Activated T-helper 1 cell treated with Interleukin-2 at 50 U/mL for 16 hours (primary cell): ENCODE results near the gene PEX14.

Experiments used
- DNase-seq: peaks from one replicate; pipeline ENCODE4 v3.0.0-alpha.2; 2020; ENCODE audit warnings: low read depth

PEX14 gene

GRCh38 chr1:10665930-10666850 is 191.4 kb downstream of the PEX14 start:
- no peak for DNase-seq

GRCh38 chr1:10667861-10668761 is 193.4 kb downstream of the PEX14 start:
- DNase-seq, result no peak

GRCh38 chr1:10669570-10669969 is 194.8 kb downstream of the PEX14 start:
- DNase-seq, result no peak

- DNase-seq, result no peak
These were observed 195.4 kb downstream of the PEX14 start for GRCh38 chr1:10670190-10670589.

- DNase-seq, result no peak
These were observed 196.3 kb downstream of the PEX14 start for GRCh38 chr1:10671090-10671489.

GRCh38 chr1:10671622-10672342 is 197.0 kb downstream of the PEX14 start:
- DNase-seq, result no peak

GRCh38 chr1:10672343-10673050 is 197.7 kb downstream of the PEX14 start:
- no peak for DNase-seq

- no peak for DNase-seq
These were observed 198.5 kb downstream of the PEX14 start for GRCh38 chr1:10673109-10673711.

GRCh38 chr1:10674222-10674621 is 199.5 kb downstream of the PEX14 start:
- DNase-seq, result no peak

GRCh38 chr1:10674700-10675609 is 200.2 kb downstream of the PEX14 start:
- no peak for DNase-seq

- no peak for DNase-seq
These were observed 201.1 kb downstream of the PEX14 start for GRCh38 chr1:10675813-10676212.

- no peak for DNase-seq
These were observed 202.2 kb downstream of the PEX14 start for GRCh38 chr1:10676963-10677362.

- DNase-seq, result no peak
These were observed 203.0 kb downstream of the PEX14 start for GRCh38 chr1:10677491-10678391.

- no peak for DNase-seq
These were observed 203.7 kb downstream of the PEX14 start for GRCh38 chr1:10678402-10678801.

- DNase-seq, result no peak
These were observed 204.1 kb downstream of the PEX14 start for GRCh38 chr1:10678852-10679251.

- no peak for DNase-seq
These were observed 204.9 kb downstream of the PEX14 start for GRCh38 chr1:10679496-10680220.
